MM.1S (cell line): Measurements from ENCODE around the gene TAS2R39.

Experiments used
- DNase-seq: peaks from one replicate; pipeline ENCODE4 v3.0.0-alpha.2; 2015
- H2AFZ ChIP-seq: fragments of 300-600 bp; sonication (generic); 2 replicates; pipeline ENCODE4 v1.6.0; 2016; ENCODE audit warnings: antibody characterized with exemption, low read length
- H3F3A ChIP-seq: fragments of 300-600 bp; sonication (generic); 2 replicates; pipeline ENCODE4 v1.6.1; 2016; ENCODE audit warnings: mild to moderate bottlenecking, antibody characterized with exemption, low read length, moderate library complexity, mixed read lengths; ENCODE audit not compliant: insufficient read depth
- H3K27ac ChIP-seq: fragments of 300-600 bp; sonication (generic); 2 replicates; pipeline ENCODE4 v1.5.1; 2016; ENCODE audit warnings: mild to moderate bottlenecking, low read length
- H3K27me3 ChIP-seq: fragments of 300-600 bp; sonication (generic); replicated peaks from 2 replicates; pipeline ENCODE4 v1.6.0; 2016; ENCODE audit warnings: low read length; ENCODE audit not compliant: insufficient read depth
- H3K36me3 ChIP-seq: fragments of 300-600 bp; sonication (generic); replicated peaks from 2 replicates; pipeline ENCODE4 v1.6.1; 2016; ENCODE audit warnings: mild to moderate bottlenecking, low read length, mixed read lengths; ENCODE audit not compliant: insufficient read depth
- H3K4me1 ChIP-seq: fragments of 300-600 bp; sonication (generic); 2 replicates; pipeline ENCODE4 v1.6.1; 2016; ENCODE audit warnings: low read length, mixed read lengths
- H3K4me2 ChIP-seq: fragments of 300-600 bp; sonication (generic); 2 replicates; pipeline ENCODE4 v1.6.0; 2016; ENCODE audit warnings: low read depth, low read length
- H3K4me3 ChIP-seq: fragments of 300-600 bp; sonication (generic); 2 replicates; pipeline ENCODE4 v1.5.1; 2016; ENCODE audit warnings: low read length, mixed read lengths
- H3K79me2 ChIP-seq: fragments of 300-600 bp; sonication (generic); 2 replicates; pipeline ENCODE4 v1.6.1; 2016; ENCODE audit warnings: mixed run types, low read length, mixed read lengths
- H3K9ac ChIP-seq: fragments of 300-600 bp; sonication (generic); 2 replicates; pipeline ENCODE4 v1.6.1; 2016; ENCODE audit warnings: low read length, mixed read lengths
- H3K9me2 ChIP-seq: fragments of 300-600 bp; sonication (generic); replicated peaks from 2 replicates; pipeline ENCODE4 v1.6.1; 2016; ENCODE audit warnings: mild to moderate bottlenecking, low read length, mixed read lengths; ENCODE audit not compliant: insufficient read depth
- H3K9me3 ChIP-seq: fragments of 300-600 bp; sonication (generic); replicated peaks from 2 replicates; pipeline ENCODE4 v1.6.1; 2016; ENCODE audit warnings: mild to moderate bottlenecking, low read length, mixed read lengths; ENCODE audit not compliant: insufficient read depth
- H4K20me1 ChIP-seq: fragments of 300-600 bp; sonication (generic); 2 replicates; pipeline ENCODE4 v1.6.1; 2016; ENCODE audit warnings: mild to moderate bottlenecking, low read length, moderate library complexity, mixed read lengths; ENCODE audit not compliant: insufficient read depth
- EZH2 ChIP-seq: fragments of 300-600 bp; sonication (generic); optimal IDR thresholded peaks from 2 replicates; pipeline ENCODE3; 2017; ENCODE audit warnings: low read depth, mild to moderate bottlenecking, antibody characterized with exemption, low read length, mixed read lengths
- EZH2phosphoT487 ChIP-seq: fragments of 300-600 bp; sonication (generic); IDR thresholded peaks from 2 replicates; pipeline ENCODE4 v1.6.1; 2018; ENCODE audit warnings: antibody characterized with exemption, low read length
- TF ChIP-seq, protein P1 (sequence below): fragments of 300-600 bp; sonication (generic); IDR thresholded peaks from 2 replicates; pipeline ENCODE4 v1.5.1; 2016; ENCODE audit warnings: antibody characterized with exemption, low read length, mixed read lengths

Gene TAS2R39

DNA sequence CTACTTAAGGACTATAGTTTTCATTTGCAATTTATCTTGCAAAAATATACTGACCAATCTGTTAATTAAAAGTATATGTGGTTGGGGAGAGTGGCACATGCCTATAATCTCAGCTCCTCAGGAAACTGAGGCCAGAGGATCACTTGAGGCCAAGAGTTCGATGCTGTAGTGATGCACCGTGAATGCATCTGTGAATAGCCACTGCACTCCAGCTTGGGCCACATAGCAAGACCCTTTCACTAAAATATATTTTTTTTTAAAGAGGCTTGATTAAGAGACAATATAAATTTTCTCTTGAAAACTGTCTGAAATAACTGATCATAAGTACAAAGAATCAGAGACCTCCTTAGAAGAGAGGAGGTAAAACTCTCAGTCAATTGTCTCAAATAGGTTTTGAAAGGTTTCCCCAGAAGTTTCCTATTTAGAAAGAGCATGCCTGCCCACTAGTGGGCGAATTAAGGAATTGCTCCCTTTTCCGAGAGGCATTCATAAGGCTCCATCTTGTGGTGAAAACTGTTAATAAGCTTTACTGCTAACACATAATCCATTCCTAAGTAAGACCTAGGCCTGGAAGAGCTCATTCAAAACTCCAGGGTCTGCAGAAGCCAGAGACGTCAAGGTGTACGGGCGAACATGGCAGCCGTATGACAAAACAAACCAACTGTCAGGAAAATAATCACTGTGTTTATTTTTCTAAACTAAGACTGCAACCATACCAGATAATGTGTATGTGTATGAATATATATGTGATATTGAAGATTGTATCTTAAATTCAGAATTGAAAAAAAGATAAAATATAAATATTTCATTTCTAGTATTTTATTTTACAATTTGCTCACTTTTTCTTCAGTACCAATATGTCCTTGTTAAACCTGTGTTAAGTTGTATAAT, 31.8 kb downstream of the TAS2R39 start:
- Histone ChIP-seq H3F3A (no peaks in the 10 kb centered on the region), H3K9me3 (no peaks in the 10 kb centered on the region), H3K9me2 (no peaks in the 10 kb centered on the region), H3K27ac (no peak overlapping the region), H3K4me3 (no peak overlapping the region), H3K4me1 (no peaks in the 10 kb centered on the region), H2AFZ (no peak overlapping the region), H3K4me2 (no peak overlapping the region), H3K9ac (no peak overlapping the region), H4K20me1 (no peaks in the 10 kb centered on the region), H3K36me3 (no peaks in the 10 kb centered on the region), H3K27me3 (no peaks in the 10 kb centered on the region), H3K79me2 (no peaks in the 10 kb centered on the region)
- TF ChIP-seq EZH2 = no peak
- TF ChIP-seq, protein P1, sequence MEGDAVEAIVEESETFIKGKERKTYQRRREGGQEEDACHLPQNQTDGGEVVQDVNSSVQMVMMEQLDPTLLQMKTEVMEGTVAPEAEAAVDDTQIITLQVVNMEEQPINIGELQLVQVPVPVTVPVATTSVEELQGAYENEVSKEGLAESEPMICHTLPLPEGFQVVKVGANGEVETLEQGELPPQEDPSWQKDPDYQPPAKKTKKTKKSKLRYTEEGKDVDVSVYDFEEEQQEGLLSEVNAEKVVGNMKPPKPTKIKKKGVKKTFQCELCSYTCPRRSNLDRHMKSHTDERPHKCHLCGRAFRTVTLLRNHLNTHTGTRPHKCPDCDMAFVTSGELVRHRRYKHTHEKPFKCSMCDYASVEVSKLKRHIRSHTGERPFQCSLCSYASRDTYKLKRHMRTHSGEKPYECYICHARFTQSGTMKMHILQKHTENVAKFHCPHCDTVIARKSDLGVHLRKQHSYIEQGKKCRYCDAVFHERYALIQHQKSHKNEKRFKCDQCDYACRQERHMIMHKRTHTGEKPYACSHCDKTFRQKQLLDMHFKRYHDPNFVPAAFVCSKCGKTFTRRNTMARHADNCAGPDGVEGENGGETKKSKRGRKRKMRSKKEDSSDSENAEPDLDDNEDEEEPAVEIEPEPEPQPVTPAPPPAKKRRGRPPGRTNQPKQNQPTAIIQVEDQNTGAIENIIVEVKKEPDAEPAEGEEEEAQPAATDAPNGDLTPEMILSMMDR = peak; percentile 100
- peak; percentile 90 for DNase-seq

DNA sequence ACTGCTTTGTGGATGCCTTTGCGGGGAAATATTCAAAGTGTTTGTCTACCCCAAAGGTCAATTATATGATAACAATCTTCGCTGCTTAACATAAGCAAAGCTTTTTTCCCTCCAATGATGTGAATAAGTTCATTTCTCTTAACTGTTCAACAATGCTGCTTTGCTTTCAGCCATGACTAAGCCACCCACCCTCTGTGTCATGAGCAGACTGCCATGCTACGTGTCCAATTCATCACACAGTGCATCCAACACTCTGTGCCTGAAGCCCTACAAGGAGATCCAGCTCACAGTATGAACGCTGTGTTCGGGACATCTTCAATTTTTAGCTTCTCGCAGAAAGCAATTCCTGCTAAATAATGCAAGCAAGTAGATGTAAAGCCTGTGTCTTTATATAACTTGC, 32.9 kb downstream of the TAS2R39 start:
- no peaks in the 10 kb centered on the region for H3K9me3 ChIP-seq
- H3K4me3 ChIP-seq = no peak overlapping the region
- no peaks in the 10 kb centered on the region for H3K4me1 ChIP-seq
- no peak for DNase-seq
- no peaks in the 10 kb centered on the region for H3F3A ChIP-seq
- no peaks in the 10 kb centered on the region for H4K20me1 ChIP-seq
- H3K4me2 ChIP-seq = no peak overlapping the region
- H2AFZ ChIP-seq = no peak overlapping the region
- H3K27ac ChIP-seq = no peak overlapping the region
- TF ChIP-seq EZH2phosphoT487 (no peak), EZH2 (no peak)
- TF ChIP-seq, protein P1 = no peak
- no peaks in the 10 kb centered on the region for H3K79me2 ChIP-seq
- no peaks in the 10 kb centered on the region for H3K36me3 ChIP-seq
- no peaks in the 10 kb centered on the region for H3K9me2 ChIP-seq
- H3K9ac ChIP-seq = no peak overlapping the region
- no peaks in the 10 kb centered on the region for H3K27me3 ChIP-seq

DNA sequence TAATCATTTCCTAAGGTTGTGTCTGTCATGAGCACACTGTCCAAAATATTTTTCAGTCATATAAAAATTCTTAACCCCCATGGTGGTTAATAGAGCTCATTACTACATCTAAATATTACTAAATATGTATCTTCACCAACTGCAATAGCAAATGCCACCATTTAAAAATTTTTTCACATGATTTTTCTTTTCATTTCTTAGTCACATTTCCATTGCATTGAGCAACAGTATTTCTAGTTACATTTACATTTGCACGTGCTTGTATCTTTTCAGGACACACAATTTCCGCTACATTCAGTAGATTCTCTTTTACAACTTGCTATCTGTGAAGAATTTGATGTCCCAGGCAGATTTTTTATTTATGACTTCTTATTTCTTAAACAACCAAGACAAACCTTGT, 33.5 kb downstream of the TAS2R39 start:
- H3K9me2 ChIP-seq = no peaks in the 10 kb centered on the region
- no peak overlapping the region for H3K9ac ChIP-seq
- H2AFZ ChIP-seq = no peak overlapping the region
- H3K4me2 ChIP-seq = no peak overlapping the region
- H3K9me3 ChIP-seq = no peaks in the 10 kb centered on the region
- no peak overlapping the region for H3K4me3 ChIP-seq
- H3F3A ChIP-seq = no peaks in the 10 kb centered on the region
- no peaks in the 10 kb centered on the region for H3K27me3 ChIP-seq
- H3K4me1 ChIP-seq = no peaks in the 10 kb centered on the region
- H3K79me2 ChIP-seq = no peaks in the 10 kb centered on the region
- no peak for DNase-seq
- H3K27ac ChIP-seq = no peak overlapping the region
- no peaks in the 10 kb centered on the region for H4K20me1 ChIP-seq
- H3K36me3 ChIP-seq = no peaks in the 10 kb centered on the region
- TF ChIP-seq EZH2phosphoT487 (no peak), EZH2 (no peak)
- TF ChIP-seq, protein P1 = no peak
